ENCODE measurements around the gene PEG3. TPM values are rescaled to one million over a fixed set of nuclear protein-coding genes. Genes with fewer than 3 reads are reported as not detected.

The PEG3 gene
- total RNA-seq (2016; rRNA removed; fragmentation: Illumina TruSeq; extraction: Trizol) = 394 and 704 TPM in 2 replicates
- total RNA-seq (2016; cell fraction: cytosol; rRNA removed; fragmentation: Illumina TruSeq; extraction: Trizol; ENCODE audit: low read depth) = 17.7 and 23.7 TPM in 2 replicates
- total RNA-seq (2016; cell fraction: insoluble cytoplasmic fraction; rRNA removed; fragmentation: Illumina TruSeq; extraction: Trizol) = 382 and 653 TPM in 2 replicates
- total RNA-seq (2016; cell fraction: membrane; rRNA removed; fragmentation: Illumina TruSeq; extraction: Trizol) = 115 and 127 TPM in 2 replicates
- total RNA-seq (2016; cell fraction: nucleus; rRNA removed; fragmentation: Illumina TruSeq; extraction: Trizol) = 396 and 431 TPM in 2 replicates
- 207 and 217 TPM in 2 replicates for polyA plus RNA-seq (2011; rRNA removed)
- polyA plus RNA-seq (2011; cell fraction: cytosol; rRNA removed) = 149 and 189 TPM in 2 replicates
- 427 and 442 TPM in 2 replicates for polyA plus RNA-seq (2011; cell fraction: nucleus; rRNA removed)
- 320 and 326 TPM in 2 replicates for polyA plus RNA-seq (2012)
- polyA plus RNA-seq (2016; cell fraction: cytosol; fragmentation: Illumina TruSeq; extraction: Trizol; ENCODE audit: low read depth) = 19.8 and 21.8 TPM in 2 replicates
- 400 and 409 TPM in 2 replicates for polyA plus RNA-seq (2016; cell fraction: insoluble cytoplasmic fraction; fragmentation: Illumina TruSeq; extraction: Trizol; ENCODE audit: low read depth)
- polyA plus RNA-seq (2016; cell fraction: membrane; fragmentation: Illumina TruSeq; extraction: Trizol; ENCODE audit: low read depth) = 62.9 and 76.9 TPM in 2 replicates
- 445 and 465 TPM in 2 replicates for polyA plus RNA-seq (2016; cell fraction: nucleus; fragmentation: Illumina TruSeq; extraction: Trizol; ENCODE audit: insufficient read depth, low read depth)
- polyA minus RNA-seq (2011; rRNA and poly(A)+ RNA removed; ENCODE audit: low replicate concordance) = 0.16 and 469 TPM in 2 replicates
- polyA minus RNA-seq (2011; cell fraction: cytosol; rRNA and poly(A)+ RNA removed) = 545 and 624 TPM in 2 replicates
- 580 and 741 TPM in 2 replicates for polyA minus RNA-seq (2011; cell fraction: nucleus; rRNA and poly(A)+ RNA removed)
- Bru-seq, nascent RNA = percentile 99 among the genes with signal in this experiment
- percentile 100 among the genes with signal in this experiment for BruChase-seq, experiment 1, labeled RNA remaining after a 6-hour chase
- BruChase-seq, experiment 2, labeled RNA remaining after a 2-hour chase = percentile 100 among the genes with signal in this experiment
- long read RNA-seq, experiment 1, full-length matches to known transcripts = 6 of 47 reads
- long read RNA-seq, experiment 1, partial matches to known transcripts = 7 of 47 reads
- long read RNA-seq, experiment 1, other reads (novel, unspliced or antisense) = 34 of 47 reads
- long read RNA-seq, experiment 2, full-length matches to known transcripts = 1 of 6 reads
- long read RNA-seq, experiment 2, partial matches to known transcripts = 0 of 6 reads
- long read RNA-seq, experiment 2, other reads (novel, unspliced or antisense) = 5 of 6 reads

DNA sequence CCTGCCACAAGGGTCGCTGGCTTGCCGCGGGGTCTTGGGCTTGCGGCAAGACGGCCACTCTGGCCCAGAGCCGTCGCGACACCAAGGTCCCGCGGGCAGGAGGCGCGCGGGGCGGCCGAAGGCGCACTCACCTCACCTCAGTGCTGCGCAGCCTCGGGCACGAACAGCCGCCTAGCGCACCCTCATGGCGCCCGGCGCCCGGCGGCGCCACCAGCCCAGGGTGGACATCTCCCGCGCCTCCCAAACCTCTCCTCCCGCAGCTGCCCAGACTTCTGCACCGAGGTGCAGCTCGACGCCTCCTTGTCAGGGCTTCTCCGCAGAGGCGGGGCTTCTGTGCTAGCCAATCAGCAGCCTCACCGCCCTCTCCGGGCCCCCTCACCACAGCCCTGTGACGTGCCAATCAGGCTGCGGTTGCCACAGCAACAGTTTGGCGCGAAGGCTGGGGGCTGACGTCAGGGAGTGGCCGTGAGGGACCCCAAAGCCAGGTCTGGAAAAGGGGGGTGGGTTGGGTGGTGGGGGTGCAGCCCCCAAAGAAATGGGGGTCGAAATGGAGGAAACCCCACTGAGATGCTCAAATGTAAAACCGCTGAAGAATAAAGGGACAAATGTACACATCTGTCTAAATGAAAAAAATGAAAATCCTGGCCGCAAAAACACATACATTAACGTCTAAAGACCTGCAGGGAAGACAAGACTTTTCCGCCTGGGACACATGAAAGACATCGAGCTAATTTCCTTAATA, at the start of gene PEG3, which contains the start of gene ZIM2:
TSS of gene PEG3 (minus strand) at position 276 of the 742 bp plus-strand sequence. CDS start 16,071 bp downstream, outside the sequence.
TSS of gene ZIM2 (minus strand) at position 276 of the 742 bp plus-strand sequence. CDS start 16,449 bp downstream, outside the sequence.
- ChIA-PET CTCF (ENCODE audit: low intra/inter-chr PET ratio, low total read pairs) (no interaction called here), POLR2A (interaction anchor here (0.6 to 5.1 kb wide), 13 partner anchors 20 to 594 kb away, joined by 3 to 52 read pairs (median 5); no protein-coding TSS in a partner anchor)
- Histone ChIP-seq H3K27me3 (ENCODE audit: control insufficient read depth in 1 of 2, insufficient read depth in 2 of 2, low read length in 2 of 2) (no peaks in the 10 kb centered on the region), H3K9me3 (ENCODE audit: low read length) (no peaks in the 10 kb centered on the region), H3K36me3 (replicated peaks in 1 of 2; ENCODE audit: control insufficient read depth in 1 of 2, insufficient read depth in 2 of 2, low read length in 2 of 2) (peaks cover 0 to 9% of the 10 kb centered on the region in 2 experiments; a peak in 3 of 5 replicates), H3K4me2 (ENCODE audit: low read depth, low read length) (peak within 1 kb of the TSS; percentile 77), H2AFZ (ENCODE audit: low read length) (no peak within 1 kb of the TSS), H3K4me3 (replicated peaks in 1 of 3; ENCODE audit: insufficient read depth in 1 of 3, low read depth in 2 of 3, low read length in 3 of 3) (peak within 1 kb of the TSS; percentile 55 to 96 (median 84)), H3K9ac (ENCODE audit: insufficient read depth, low read depth, low read length) (peak within 1 kb of the TSS; percentile 93), H3K27ac (ENCODE audit: extremely low read length, insufficient read depth, low read length) (peak within 1 kb of the TSS; percentile 90), H4K20me1 (ENCODE audit: insufficient read depth, low read length) (peaks cover 42% of the 10 kb centered on the region), H3K4me1 (ENCODE audit: insufficient read depth, low read length) (peaks cover 46% of the 10 kb centered on the region), H3K79me2 (ENCODE audit: insufficient read depth, low read length) (peaks cover 91% of the 10 kb centered on the region)
- 60% methylated on average over 32 of the region's 49 CpGs for WGBS (ENCODE audit: low lambda C conversion rate)
- FAIRE-seq (no peak), ATAC-seq (peak; percentile 59), DNase-seq (ENCODE audit: low spot score) (peak; percentile 85)
- intact Hi-C loops (cut with micrococcal nuclease; ENCODE audit: unreplicated experiment) (loop anchor here (1.0 kb wide), 2 partner anchors 78 to 135 kb away; no protein-coding TSS in a partner anchor), in situ Hi-C loops (cut with HindIII; ENCODE audit: extremely low pct_ligation_motif_present, low pct_unique_long_range_greater_than_20kb) (no loop called here)
- no TSS peak for BruUV-seq (replicated peaks)
- TF ChIP-seq, protein P1, sequence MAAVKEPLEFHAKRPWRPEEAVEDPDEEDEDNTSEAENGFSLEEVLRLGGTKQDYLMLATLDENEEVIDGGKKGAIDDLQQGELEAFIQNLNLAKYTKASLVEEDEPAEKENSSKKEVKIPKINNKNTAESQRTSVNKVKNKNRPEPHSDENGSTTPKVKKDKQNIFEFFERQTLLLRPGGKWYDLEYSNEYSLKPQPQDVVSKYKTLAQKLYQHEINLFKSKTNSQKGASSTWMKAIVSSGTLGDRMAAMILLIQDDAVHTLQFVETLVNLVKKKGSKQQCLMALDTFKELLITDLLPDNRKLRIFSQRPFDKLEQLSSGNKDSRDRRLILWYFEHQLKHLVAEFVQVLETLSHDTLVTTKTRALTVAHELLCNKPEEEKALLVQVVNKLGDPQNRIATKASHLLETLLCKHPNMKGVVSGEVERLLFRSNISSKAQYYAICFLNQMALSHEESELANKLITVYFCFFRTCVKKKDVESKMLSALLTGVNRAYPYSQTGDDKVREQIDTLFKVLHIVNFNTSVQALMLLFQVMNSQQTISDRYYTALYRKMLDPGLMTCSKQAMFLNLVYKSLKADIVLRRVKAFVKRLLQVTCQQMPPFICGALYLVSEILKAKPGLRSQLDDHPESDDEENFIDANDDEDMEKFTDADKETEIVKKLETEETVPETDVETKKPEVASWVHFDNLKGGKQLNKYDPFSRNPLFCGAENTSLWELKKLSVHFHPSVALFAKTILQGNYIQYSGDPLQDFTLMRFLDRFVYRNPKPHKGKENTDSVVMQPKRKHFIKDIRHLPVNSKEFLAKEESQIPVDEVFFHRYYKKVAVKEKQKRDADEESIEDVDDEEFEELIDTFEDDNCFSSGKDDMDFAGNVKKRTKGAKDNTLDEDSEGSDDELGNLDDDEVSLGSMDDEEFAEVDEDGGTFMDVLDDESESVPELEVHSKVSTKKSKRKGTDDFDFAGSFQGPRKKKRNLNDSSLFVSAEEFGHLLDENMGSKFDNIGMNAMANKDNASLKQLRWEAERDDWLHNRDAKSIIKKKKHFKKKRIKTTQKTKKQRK (IDR thresholded peaks at IDR 0.05; ENCODE audit: low read length) = no peak
- peak; percentile 100 for TF ChIP-seq RBFOX2 (IDR thresholded peaks at IDR 0.05; ENCODE audit: low read depth, low read length)
- TF ChIP-seq ZNF652 (CRISPR knock-in tag; IDR thresholded peaks at IDR 0.05; ENCODE audit: borderline replicate concordance, low read depth) = no peak
- TF ChIP-seq HOXA7 (CRISPR knock-in tag; IDR thresholded peaks at IDR 0.05) = no peak
- no peak for TF ChIP-seq ZNF691 (CRISPR knock-in tag; IDR thresholded peaks at IDR 0.05; ENCODE audit: borderline replicate concordance, low read depth)
- no peak for TF ChIP-seq ZNF281 (CRISPR knock-in tag; IDR thresholded peaks at IDR 0.05; ENCODE audit: borderline replicate concordance)
- TF ChIP-seq ZFP36L1 (CRISPR knock-in tag; IDR thresholded peaks at IDR 0.05) = no peak
- TF ChIP-seq HDAC2 (CRISPR knock-in tag; IDR thresholded peaks at IDR 0.05) = no peak
- TF ChIP-seq KLF9 (CRISPR knock-in tag; IDR thresholded peaks at IDR 0.05; ENCODE audit: low read depth) = no peak
- TF ChIP-seq ESRRA (CRISPR knock-in tag; IDR thresholded peaks at IDR 0.05; ENCODE audit: low read depth) = no peak

Data from HepG2 (cell line).